B cell (primary cell): ENCODE measurements around the gene TNP2. TPM values are rescaled to one million over a fixed set of nuclear protein-coding genes. Genes with fewer than 3 reads are reported as not detected.

ENCODE experiments used
- ATAC-seq: fragments of 200-7000 bp; cut with Tn5 transposase; one replicate; pipeline ENCODE4 v1.10.0; 2021; ENCODE audit warnings: low read depth, mild to moderate bottlenecking, moderate number of reproducible peaks, moderate library complexity
- CTCF ChIA-PET: fragments of 350-600 bp; sonication (Branson Sonifier 250); formaldehyde crosslinking; loops from one replicate; lab custom pipeline; 2021; ENCODE audit warnings: antibody characterized with exemption, inconsistent platforms; lab: Charles Lee
- POLR2A ChIA-PET: fragments of 350-600 bp; sonication (Branson Sonifier 250); formaldehyde crosslinking; loops from one replicate; lab custom pipeline; 2021; ENCODE audit warnings: antibody characterized with exemption; lab: Charles Lee
- DNase-seq: peaks from one replicate; pipeline ENCODE4 v3.0.0; 2013
- H2AFZ ChIP-seq: 2 replicates; pipeline ENCODE4 v1.6.1; 2012; ENCODE audit warnings: mild to moderate bottlenecking, low read depth, low read length; ENCODE audit not compliant: insufficient read depth, poor library complexity, severe bottlenecking
- H3K27ac ChIP-seq, 2 donors: 1 replicate in 1 of 2; 2 replicates in 1 of 2; pipeline ENCODE4 v1.5.1; 2012 to 2013; ENCODE audit warnings: low read length in 2 of 2, mild to moderate bottlenecking in 2 of 2, moderate library complexity in 1 of 2
- H3K27me3 ChIP-seq, 4 experiments: fragments of 200-600 bp in 1 of 4; sonication (generic) in 1 of 4; replicated peaks in 1 of 4; 1 replicate in 2 of 4; 2 replicates in 2 of 4; pipeline versions ENCODE4 v1.6.1 to v1.7.0; 2013 to 2016; ENCODE audit warnings: low read length in 3 of 4, mild to moderate bottlenecking in 2 of 4, mixed read lengths in 1 of 4, moderate library complexity in 1 of 4; ENCODE audit not compliant: insufficient read depth in 4 of 4, control insufficient read depth in 3 of 4; ENCODE audit errors: control extremely low read depth in 1 of 4
- H3K36me3 ChIP-seq, 2 experiments: replicated peaks in 1 of 2; 1 replicate in 1 of 2; 2 replicates in 1 of 2; pipeline versions ENCODE4 v1.6.1 to v1.7.1; 2013; ENCODE audit warnings: low read length in 1 of 2; ENCODE audit not compliant: insufficient read depth in 2 of 2, control insufficient read depth in 1 of 2; ENCODE audit errors: control extremely low read depth in 1 of 2, extremely low read depth in 1 of 2
- H3K4me1 ChIP-seq, 2 donors: fragments of 200-600 bp in 1 of 2; sonication (generic) in 1 of 2; 1 replicate in 1 of 2; 2 replicates in 1 of 2; pipeline versions ENCODE4 v1.5.1 to v1.6.1; 2013 to 2017; ENCODE audit warnings: low read length in 2 of 2; ENCODE audit not compliant: control insufficient read depth in 2 of 2, insufficient read depth in 2 of 2
- H3K4me2 ChIP-seq: replicated peaks from 2 replicates; pipeline ENCODE3; 2012; ENCODE audit warnings: mild to moderate bottlenecking, low read depth, low read length; ENCODE audit not compliant: poor library complexity, severe bottlenecking
- H3K4me3 ChIP-seq, 5 experiments: fragments of 200-600 bp in 1 of 5; sonication (generic) in 1 of 5; 1 replicate in 3 of 5; 2 replicates in 2 of 5; pipeline versions ENCODE4 v1.5.1 to v1.7.0; 2011 to 2016; ENCODE audit warnings: low read length in 4 of 5, mild to moderate bottlenecking in 4 of 5, low read depth in 2 of 5, control low read depth in 1 of 5, moderate library complexity in 1 of 5; ENCODE audit not compliant: insufficient read depth in 1 of 5; ENCODE audit errors: control extremely low read depth in 1 of 5, extremely low read depth in 1 of 5
- H3K79me2 ChIP-seq: fragments of 200-600 bp; sonication (generic); one replicate; pipeline ENCODE4 v1.6.0; 2016; ENCODE audit warnings: low read length; ENCODE audit not compliant: control insufficient read depth, insufficient read depth
- H3K9ac ChIP-seq: fragments of 200-600 bp; sonication (generic); 2 replicates; pipeline ENCODE4 v1.6.1; 2017; ENCODE audit warnings: mild to moderate bottlenecking, low read length, moderate library complexity
- H3K9me3 ChIP-seq, 3 donors: one replicate each; pipeline versions ENCODE4 v1.6.1 to v1.7.1; 2013; ENCODE audit warnings: low read length in 2 of 3; ENCODE audit not compliant: control insufficient read depth in 2 of 3, insufficient read depth in 1 of 3; ENCODE audit errors: control extremely low read depth in 1 of 3
- H4K20me1 ChIP-seq: 2 replicates; pipeline ENCODE4 v1.6.0; 2012; ENCODE audit warnings: mild to moderate bottlenecking, low read length; ENCODE audit not compliant: insufficient read depth, control insufficient read depth, poor library complexity, severe bottlenecking
- H3K27ac Mint-ChIP-seq: one replicate; pipeline ENCODE4 v1.8.0; 2021; ENCODE audit warnings: mixed read lengths
- H3K27me3 Mint-ChIP-seq: one replicate; pipeline ENCODE4 v1.8.0; 2021; ENCODE audit warnings: mixed read lengths
- H3K4me1 Mint-ChIP-seq: one replicate; pipeline ENCODE4 v1.8.0; 2021; ENCODE audit warnings: mixed read lengths
- H3K4me3 Mint-ChIP-seq: one replicate; pipeline ENCODE4 v1.8.0; 2021; ENCODE audit warnings: mixed read lengths
- H3K9me3 Mint-ChIP-seq: one replicate; pipeline ENCODE4 v1.8.0; 2022; ENCODE audit warnings: mixed read lengths; ENCODE audit not compliant: insufficient read depth
- CTCF ChIP-seq: fragments of 200-600 bp; IDR thresholded peaks from one replicate; pipeline ENCODE4 v1.8.0; 2022; ENCODE audit warnings: antibody characterized with exemption, mild to moderate bottlenecking
- EZH2 ChIP-seq: IDR thresholded peaks from 2 replicates; pipeline ENCODE4 v1.6.1; 2012; ENCODE audit warnings: borderline replicate concordance, low read depth, mild to moderate bottlenecking, moderate library complexity, low read length; ENCODE audit not compliant: insufficient read depth, poor library complexity, severe bottlenecking
- WGBS: methylation state at CpG from one replicate; pipeline ENCODE4 v1.1.5; 2013; ENCODE audit warnings: missing lambda C conversion rate; ENCODE audit not compliant: insufficient coverage; 5-methylcytosine and 5-hydroxymethylcytosine counted together
- intact Hi-C: fragments of 100-400 bp; cut with micrococcal nuclease; formaldehyde crosslinking; loops from one replicate; pipeline ENCODE4 v1.10.0; 2022
- polyA plus RNA-seq: library from polyadenylated mRNA; depleted of rRNA; stranded (reverse); fragments of >200 nt; gene quantifications from 2 replicates; pipeline ENCODE4 v1.2.3, GENCODE V29; 2012
- total RNA-seq, 2 donors: library from RNA; stranded (reverse); fragments of 120-200 nt in 1 of 2; gene quantifications; 1 replicate in 1 of 2; 2 replicates in 1 of 2; pipeline versions ENCODE4 v1.2.3 to v1.2.4, GENCODE V29; 2013 to 2022

TNP2 gene
- total and polyA plus RNA-seq, 2 donors (not counting 1 experiment from before 2014, with no cell fraction given), result not detected

- H3K4me3 ChIP-seq, result no peak overlapping the region
- Mint-ChIP-seq H3K9me3 (no peaks in the 10 kb centered on the region), H3K4me1 (peaks cover 47% of the 10 kb centered on the region), H3K27me3 (no peaks in the 10 kb centered on the region), H3K4me3 (no peak overlapping the region), H3K27ac (peak overlapping the region; percentile 77)
- DNase-seq (no peak), ATAC-seq (no peak)
- no peak overlapping the region for H3K4me2 ChIP-seq
- H3K79me2 ChIP-seq, result no peaks in the 10 kb centered on the region
- H4K20me1 ChIP-seq, result no peaks in the 10 kb centered on the region
- peaks cover 0 to 3% (median 0%) of the 10 kb centered on the region in 3 donors for H3K9me3 ChIP-seq
- no peak overlapping the region for H3K27ac ChIP-seq
- intact Hi-C loops, result no loop called here
- no peaks in the 10 kb centered on the region for H3K36me3 ChIP-seq
- CTCF ChIA-PET, result interaction anchor here (0.6 kb wide), 2 partner anchors 10 to 17 kb away, joined by 3 to 4 read pairs; no protein-coding TSS in a partner anchor
- H3K9ac ChIP-seq, result no peak overlapping the region
- no peak overlapping the region for H2AFZ ChIP-seq
- no peaks in the 10 kb centered on the region for H3K27me3 ChIP-seq
- POLR2A ChIA-PET, result no interaction called here
- peaks cover 26 to 37% of the 10 kb centered on the region in 2 donors for H3K4me1 ChIP-seq
- TF ChIP-seq EZH2, result no peak
- TF ChIP-seq CTCF, result no peak
- 96% methylated on average over 21 of the region's 23 CpGs for WGBS
Measured at GRCh38 chr16:11316331-11317015, 47.3 kb upstream of the TNP2 start.

- Mint-ChIP-seq H3K4me1 (peaks cover 55% of the 10 kb centered on the region), H3K9me3 (no peaks in the 10 kb centered on the region), H3K27me3 (no peaks in the 10 kb centered on the region), H3K27ac (no peak overlapping the region), H3K4me3 (no peak overlapping the region)
- no peaks in the 10 kb centered on the region for H3K27me3 ChIP-seq
- intact Hi-C loops, result no loop called here
- H3K9ac ChIP-seq, result no peak overlapping the region
- WGBS, result 82% methylated on average over 13 of the region's 13 CpGs
- no peak overlapping the region for H3K27ac ChIP-seq
- ATAC-seq (no peak), DNase-seq (no peak)
- ChIA-PET CTCF (interaction anchor here (0.9 to 1.5 kb wide), 2 partner anchors 13 to 18 kb away, joined by 3 to 4 read pairs; no protein-coding TSS in a partner anchor), POLR2A (interaction anchor here (0.7 kb wide), 1 partner anchor 76 kb away, joined by 5 read pairs; no protein-coding TSS in a partner anchor)
- no peak overlapping the region for H2AFZ ChIP-seq
- H4K20me1 ChIP-seq, result no peaks in the 10 kb centered on the region
- no peaks in the 10 kb centered on the region for H3K36me3 ChIP-seq
- TF ChIP-seq CTCF (no peak), EZH2 (no peak)
- no peak overlapping the region for H3K4me3 ChIP-seq
- H3K9me3 ChIP-seq, result peaks cover 0 to 3% (median 0%) of the 10 kb centered on the region in 3 donors
- H3K4me2 ChIP-seq, result no peak overlapping the region
- no peaks in the 10 kb centered on the region for H3K79me2 ChIP-seq
- peaks cover 34 to 47% of the 10 kb centered on the region in 2 donors for H3K4me1 ChIP-seq
Measured at GRCh38 chr16:11315510-11315909, 46.4 kb upstream of the TNP2 start.
